ENCODE results near the gene CLEC1A.
A peak's percentile ranks its signal among the peaks of the same experiment; 100 is the strongest.
"Not testable (repeated sequence)": the region's sequence is repeated elsewhere in the genome, so short reads cannot be mapped to it uniquely, and the experiment has no call there.

Gene CLEC1A

GRCh38 chr12:10052193-10052913 is 46.4 kb downstream of the CLEC1A start:
- DNase-seq (ENCODE audit: low spot score): no peak

- no peak for DNase-seq (ENCODE audit: low spot score)
Measured at GRCh38 chr12:10048526-10048925, 50.3 kb downstream of the CLEC1A start.

- no peak for DNase-seq (ENCODE audit: low spot score)
Measured at GRCh38 chr12:10042167-10042566, 56.6 kb downstream of the CLEC1A start.

- DNase-seq (ENCODE audit: low spot score): peak; percentile 12
Measured at GRCh38 chr12:10033783-10034545, 64.8 kb downstream of the CLEC1A start.

GRCh38 chr12:10031771-10032175 is 67.0 kb downstream of the CLEC1A start:
- DNase-seq (ENCODE audit: low spot score): peak; percentile 78

GRCh38 chr12:10031321-10031720 is 67.5 kb downstream of the CLEC1A start:
- peak; percentile 19 for DNase-seq (ENCODE audit: low spot score)

GRCh38 chr12:10030446-10030845 is 68.3 kb downstream of the CLEC1A start, which contains the start of gene CLEC9A:
CLEC9A (plus strand) TSS chr12:10030682; CDS start chr12:10052688, 22,006 bp downstream.
- no peak for DNase-seq (ENCODE audit: low spot score)

- peak; percentile 51 for DNase-seq (ENCODE audit: low spot score)
Measured at GRCh38 chr12:10027721-10028120, 71.1 kb downstream of the CLEC1A start.

- peak; percentile 16 for DNase-seq (ENCODE audit: low spot score)
Measured at GRCh38 chr12:10027311-10027710, 71.5 kb downstream of the CLEC1A start.

GRCh38 chr12:10026666-10027065 is 72.1 kb downstream of the CLEC1A start:
- not testable (repeated sequence) for DNase-seq (ENCODE audit: low spot score)

GRCh38 chr12:10025236-10025635 is 73.5 kb downstream of the CLEC1A start:
- no peak for DNase-seq (ENCODE audit: low spot score)

- no peak for DNase-seq (ENCODE audit: low spot score)
Measured at GRCh38 chr12:10021342-10021741, 77.4 kb downstream of the CLEC1A start.
